Measurements from ENCODE around the gene PYGL. TPM values are rescaled to one million over a fixed set of nuclear protein-coding genes. Genes with fewer than 3 reads are reported as not detected.

PYGL gene
- total RNA-seq, 2 donors from 2014 or later, result 0.26 to 3.9 TPM

DNA sequence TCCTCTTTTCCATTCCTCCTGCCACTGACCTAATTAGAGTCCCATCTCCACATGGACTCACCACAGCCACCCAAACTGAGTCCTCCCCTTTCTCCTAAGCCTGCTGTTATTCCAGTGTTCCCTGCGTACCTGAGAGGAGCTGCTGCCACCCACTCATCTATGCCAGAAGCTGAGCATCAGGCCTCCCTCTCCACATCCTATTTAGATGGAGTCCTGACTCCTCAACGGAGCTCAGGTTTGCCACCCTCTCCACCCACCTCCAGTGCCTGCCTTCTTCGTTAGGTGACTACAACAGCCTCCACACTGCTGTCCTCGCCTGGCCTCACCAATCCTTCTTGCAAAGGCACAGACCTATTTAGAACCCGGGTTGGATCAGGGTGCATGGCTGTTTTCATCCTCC is 87.6 kb downstream of the PYGL start:
- Mint-ChIP-seq H3K9me3 (no peaks in the 10 kb centered on the region), H3K27me3 (no peaks in the 10 kb centered on the region), H3K4me1 (no peaks in the 10 kb centered on the region), H3K27ac (no peak overlapping the region), H3K4me3 (no peak overlapping the region), H3K36me3 (ENCODE audit: low read depth) (no peaks in the 10 kb centered on the region)
- ATAC-seq (replicated peaks), result no peak

DNA sequence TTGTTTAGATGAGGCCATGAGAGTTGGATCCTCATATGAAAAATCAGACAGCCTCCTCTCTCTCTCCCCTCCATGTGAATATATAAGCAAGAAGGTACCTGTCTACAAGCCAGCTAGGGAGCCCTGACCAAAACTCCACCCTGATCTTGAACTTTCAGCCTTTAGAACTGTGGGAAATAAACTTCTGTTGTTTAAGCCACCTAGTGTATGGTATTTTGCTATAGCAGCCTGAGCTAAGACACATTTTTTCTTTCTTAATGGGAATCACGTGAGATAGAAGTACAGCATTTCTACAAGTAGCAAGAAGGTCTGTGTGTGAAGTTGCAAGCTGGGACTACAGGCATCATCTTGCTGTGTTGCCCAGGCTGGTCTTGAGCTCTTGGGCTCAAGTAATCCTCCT is 88.7 kb downstream of the PYGL start:
- ATAC-seq (replicated peaks), result no peak
- Mint-ChIP-seq H3K9me3 (no peaks in the 10 kb centered on the region), H3K27me3 (no peaks in the 10 kb centered on the region), H3K36me3 (ENCODE audit: low read depth) (no peaks in the 10 kb centered on the region), H3K4me1 (no peaks in the 10 kb centered on the region), H3K27ac (no peak overlapping the region), H3K4me3 (no peak overlapping the region)

Other genes starting within 250 kb of the PYGL start
- gene NIN, start 113.3 kb downstream of the PYGL start, total RNA-seq, result 10 to 100 TPM; 25.9 to 42.2 TPM
- gene ABHD12B, start 72.4 kb downstream of the PYGL start, total RNA-seq, result not detected
- gene TRIM9, start 150.6 kb upstream of the PYGL start, total RNA-seq, result 1 to 10 TPM; 1.2 to 1.3 TPM